Right kidney (tissue), 1 donor: ENCODE data around the gene UPF3A.
A peak's percentile ranks its signal among the peaks of the same experiment; 100 is the strongest.
"Not testable (repeated sequence)": the region's sequence is repeated elsewhere in the genome, so short reads cannot be mapped to it uniquely, and the experiment has no call there.

ENCODE experiments used
- DNase-seq: peaks from one replicate; pipeline ENCODE4 v3.0.0-alpha.2; 2016

The UPF3A gene

GRCh38 chr13:114261328-114261965 is 20.0 kb upstream of the UPF3A start:
- DNase-seq, result no peak

- DNase-seq, result no peak
Measured at GRCh38 chr13:114263578-114263977, 17.8 kb upstream of the UPF3A start.

- not testable (repeated sequence) for DNase-seq
Measured at GRCh38 chr13:114264313-114264712, 17.1 kb upstream of the UPF3A start.

- no peak for DNase-seq
Measured at GRCh38 chr13:114264886-114265611, 16.4 kb upstream of the UPF3A start.

GRCh38 chr13:114266241-114266640 is 15.2 kb upstream of the UPF3A start:
- DNase-seq, result no peak

GRCh38 chr13:114268344-114269280 is 12.8 kb upstream of the UPF3A start:
- DNase-seq, result no peak

- DNase-seq, result no peak
Measured at GRCh38 chr13:114269281-114269770, 12.1 kb upstream of the UPF3A start.

- DNase-seq, result no peak
Measured at GRCh38 chr13:114272977-114273376, 8.4 kb upstream of the UPF3A start.

GRCh38 chr13:114275304-114275703 is 6.1 kb upstream of the UPF3A start:
- DNase-seq, result no peak

GRCh38 chr13:114279146-114279545 is 2.3 kb upstream of the UPF3A start:
- DNase-seq, result no peak

GRCh38 chr13:114279758-114280355 is 1.5 kb upstream of the UPF3A start:
- DNase-seq, result no peak

- peak; percentile 96 for DNase-seq
Measured at GRCh38 chr13:114282041-114282670, 755 bp downstream of the UPF3A start.

- no peak for DNase-seq
Measured at GRCh38 chr13:114283576-114283975, 2.2 kb downstream of the UPF3A start.

GRCh38 chr13:114284680-114285079 is 3.3 kb downstream of the UPF3A start:
- no peak for DNase-seq

GRCh38 chr13:114285166-114285808 is 3.9 kb downstream of the UPF3A start:
- no peak for DNase-seq

GRCh38 chr13:114286808-114287207 is 5.4 kb downstream of the UPF3A start:
- DNase-seq, result no peak

GRCh38 chr13:114288157-114288591 is 6.8 kb downstream of the UPF3A start:
- no peak for DNase-seq

GRCh38 chr13:114296448-114296847 is 15.0 kb downstream of the UPF3A start:
- DNase-seq, result no peak

GRCh38 chr13:114296902-114297301 is 15.5 kb downstream of the UPF3A start:
- DNase-seq, result no peak

- DNase-seq, result no peak
Measured at GRCh38 chr13:114298866-114299265, 17.5 kb downstream of the UPF3A start.

- DNase-seq, result no peak
Measured at GRCh38 chr13:114299604-114300305, 18.4 kb downstream of the UPF3A start.
